DOHH2 (cell line): ENCODE measurements around the gene COL5A1.

Experiments
- EZH2phosphoT487 ChIP-seq: fragments of 200-600 bp; sonication (generic); IDR thresholded peaks from 2 replicates; pipeline ENCODE4 v1.6.1; 2017; ENCODE audit warnings: borderline replicate concordance, mild to moderate bottlenecking, antibody characterized with exemption, low read length, moderate library complexity, mixed read lengths
- TF ChIP-seq, protein P1 (sequence below): fragments of 200-600 bp; sonication (generic); IDR thresholded peaks from one replicate; pipeline ENCODE4 v1.5.1; 2014; ENCODE audit warnings: antibody characterized with exemption, mild to moderate bottlenecking, low read depth, low read length; ENCODE audit not compliant: poor library complexity, severe bottlenecking

- TF ChIP-seq, protein P1, sequence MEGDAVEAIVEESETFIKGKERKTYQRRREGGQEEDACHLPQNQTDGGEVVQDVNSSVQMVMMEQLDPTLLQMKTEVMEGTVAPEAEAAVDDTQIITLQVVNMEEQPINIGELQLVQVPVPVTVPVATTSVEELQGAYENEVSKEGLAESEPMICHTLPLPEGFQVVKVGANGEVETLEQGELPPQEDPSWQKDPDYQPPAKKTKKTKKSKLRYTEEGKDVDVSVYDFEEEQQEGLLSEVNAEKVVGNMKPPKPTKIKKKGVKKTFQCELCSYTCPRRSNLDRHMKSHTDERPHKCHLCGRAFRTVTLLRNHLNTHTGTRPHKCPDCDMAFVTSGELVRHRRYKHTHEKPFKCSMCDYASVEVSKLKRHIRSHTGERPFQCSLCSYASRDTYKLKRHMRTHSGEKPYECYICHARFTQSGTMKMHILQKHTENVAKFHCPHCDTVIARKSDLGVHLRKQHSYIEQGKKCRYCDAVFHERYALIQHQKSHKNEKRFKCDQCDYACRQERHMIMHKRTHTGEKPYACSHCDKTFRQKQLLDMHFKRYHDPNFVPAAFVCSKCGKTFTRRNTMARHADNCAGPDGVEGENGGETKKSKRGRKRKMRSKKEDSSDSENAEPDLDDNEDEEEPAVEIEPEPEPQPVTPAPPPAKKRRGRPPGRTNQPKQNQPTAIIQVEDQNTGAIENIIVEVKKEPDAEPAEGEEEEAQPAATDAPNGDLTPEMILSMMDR = peak; percentile 66
- no peak for TF ChIP-seq EZH2phosphoT487
Observed at GRCh38 chr9:134781591-134782302, 140.1 kb downstream of the COL5A1 start.
